K562 (cell line): ENCODE results near the gene ARF1. TPM values are rescaled to one million over a fixed set of nuclear protein-coding genes. Genes with fewer than 3 reads are reported as not detected.

Source experiments
- ATAC-seq: fragments of 200-7000 bp; cut with Tn5 transposase; 3 replicates; pipeline ENCODE4 v1.9.1; 2020; ENCODE audit warnings: moderate library complexity
- BruUV-seq: library from RNA; stranded (reverse); fragments of 400-500 nt; replicated peaks from 2 replicates; lab custom pipeline; 2021; lab: Mats Ljungman, UMichigan
- CTCF ChIA-PET: fragments of 300-600 bp; formaldehyde crosslinking; extraction: SDS; loops from one replicate; lab custom pipeline; 2021; ENCODE audit warnings: low intra/inter-chr PET ratio; lab: Yijun Ruan, JAX
- POLR2A ChIA-PET: fragments of 300-600, 350-650 bp; sonication (Branson Sonifier 250); formaldehyde crosslinking; extraction: SDS; loops from one replicate; lab custom pipeline; 2021; ENCODE audit warnings: antibody characterized with exemption, inconsistent platforms; lab: Yijun Ruan, JAX
- DNase-seq, 4 experiments: peaks; one replicate each; pipeline versions ENCODE4 v3.0.0 to v3.0.0-alpha.2; 2011 to 2018; ENCODE audit warnings: low spot score in 3 of 4, mixed read lengths in 3 of 4; ENCODE audit errors: extremely low read depth in 1 of 4
- FAIRE-seq: peaks from 2 replicates; lab custom pipeline; 2011; peaks lifted over from hg19 to GRCh38; lab: Jason Lieb, UNC
- H2AFZ ChIP-seq: 2 replicates; pipeline ENCODE4 v1.6.0; 2011; ENCODE audit warnings: low read depth, low read length, control low read depth, inconsistent platforms
- H3K27ac ChIP-seq: fragments of 200-600 bp; 3 replicates; pipeline ENCODE4 v1.8.0; 2011; ENCODE audit warnings: low read depth, mild to moderate bottlenecking, control low read depth, inconsistent platforms, low read length, moderate library complexity, mixed read lengths; ENCODE audit errors: extremely low read depth
- H3K27me3 ChIP-seq, 2 experiments: fragments of 300-600 bp in 1 of 2; 2 replicates in 1 of 2; 3 replicates in 1 of 2; pipeline versions ENCODE4 v1.6.0 to v1.8.0; 2011; ENCODE audit warnings: inconsistent platforms in 2 of 2, low read length in 2 of 2, mild to moderate bottlenecking in 1 of 2, mixed read lengths in 1 of 2, moderate library complexity in 1 of 2; ENCODE audit not compliant: control insufficient read depth in 2 of 2, insufficient read depth in 2 of 2
- H3K36me3 ChIP-seq: fragments of 300-600 bp; 3 replicates; pipeline ENCODE4 v1.8.0; 2011; ENCODE audit warnings: mild to moderate bottlenecking, low read length, inconsistent platforms; ENCODE audit not compliant: control insufficient read depth, insufficient read depth
- H3K4me1 ChIP-seq, 2 experiments: fragments of 200-600 bp in 1 of 2; replicated peaks in 1 of 2; 2 replicates in 1 of 2; 3 replicates in 1 of 2; pipeline versions ENCODE4 v1.5.1 to v1.8.0; 2011; ENCODE audit warnings: inconsistent platforms in 2 of 2, low read length in 2 of 2, mild to moderate bottlenecking in 1 of 2, mixed read lengths in 1 of 2, moderate library complexity in 1 of 2; ENCODE audit not compliant: control insufficient read depth in 2 of 2, insufficient read depth in 2 of 2
- H3K4me2 ChIP-seq: 2 replicates; pipeline ENCODE4 v1.6.1; 2011; ENCODE audit warnings: low read length, control low read depth, inconsistent platforms, mixed read lengths; ENCODE audit not compliant: insufficient read depth
- H3K4me3 ChIP-seq: fragments of 200-600 bp; sonication (generic), shearing (Covaris generic); 2 replicates; pipeline ENCODE4 v1.5.1; 2016; ENCODE audit warnings: control low read depth, inconsistent platforms
- H3K79me2 ChIP-seq: fragments of 200-600 bp; 3 replicates; pipeline ENCODE4 v1.8.0; 2011; ENCODE audit warnings: low read length, inconsistent platforms; ENCODE audit not compliant: control insufficient read depth, insufficient read depth
- H3K9ac ChIP-seq, 2 experiments: 2 replicates each; pipeline versions ENCODE4 v1.6.0 to v1.6.1; 2011; ENCODE audit warnings: low read depth in 2 of 2, low read length in 2 of 2, control low read depth in 1 of 2, inconsistent platforms in 1 of 2, mild to moderate bottlenecking in 1 of 2, mixed read lengths in 1 of 2; ENCODE audit not compliant: insufficient read depth in 1 of 2
- H3K9me1 ChIP-seq: one replicate; pipeline ENCODE4 v1.6.0; 2011; ENCODE audit warnings: inconsistent platforms, mild to moderate bottlenecking, low read length, moderate library complexity; ENCODE audit not compliant: control insufficient read depth, insufficient read depth
- H3K9me3 ChIP-seq: replicated peaks from 2 replicates; pipeline ENCODE4 v1.5.1; 2011; ENCODE audit warnings: low read depth, low read length, inconsistent platforms; ENCODE audit not compliant: control insufficient read depth, insufficient read depth
- H4K20me1 ChIP-seq: replicated peaks from 2 replicates; pipeline ENCODE4 v1.6.1; 2011; ENCODE audit warnings: low read length, inconsistent platforms, mixed read lengths; ENCODE audit not compliant: control insufficient read depth, insufficient read depth
- ATF7 ChIP-seq: fragments of 450-650 bp; IDR thresholded peaks from 2 replicates; pipeline ENCODE4 v1.7.1; 2014; ENCODE audit warnings: mild to moderate bottlenecking, moderate library complexity
- HMGXB4 ChIP-seq: sonication (generic); formaldehyde crosslinking; IDR thresholded peaks from 2 replicates; pipeline ENCODE4 v1.8.1; 2023; ENCODE audit warnings: mild to moderate bottlenecking, missing genetic modification reagents
- JUND ChIP-seq, 2 experiments: IDR thresholded peaks; 2 replicates in 1 of 2; 3 replicates in 1 of 2; pipeline ENCODE4 v1.6.1; 2011; ENCODE audit warnings: borderline replicate concordance in 2 of 2, low read depth in 2 of 2, low read length in 2 of 2, improper control_type of control experiment in 1 of 2, missing biosample characterization in 1 of 2, missing genetic modification characterization in 1 of 2, missing genetic modification reagents in 1 of 2
- KAT7 ChIP-seq: sonication (generic); formaldehyde crosslinking; IDR thresholded peaks from 2 replicates; pipeline ENCODE4 v1.8.0; 2022; ENCODE audit warnings: missing genetic modification reagents, mild to moderate bottlenecking, borderline replicate concordance
- MLX ChIP-seq, 2 experiments: fragments of 450-650 bp in 1 of 2; sonication (generic) in 1 of 2; formaldehyde crosslinking; conservative IDR thresholded peaks; 2 replicates each; pipeline versions ENCODE4 v1.4.0 to v1.8.1; 2020 to 2022; ENCODE audit warnings: mild to moderate bottlenecking in 1 of 2, missing genetic modification reagents in 1 of 2
- NFRKB ChIP-seq: fragments of 450-650 bp; IDR thresholded peaks from 2 replicates; pipeline ENCODE4 v1.6.1; 2016; ENCODE audit warnings: low read depth
- PHF8 ChIP-seq: fragments of 200-600 bp; sonication (generic); IDR thresholded peaks from 2 replicates; pipeline ENCODE4 v1.6.1; 2012; ENCODE audit warnings: mixed run types, mild to moderate bottlenecking, inconsistent platforms, low read length, moderate library complexity, borderline replicate concordance
- RBM14 ChIP-seq: fragments of 200-400 bp; formaldehyde crosslinking; IDR thresholded peaks from 2 replicates; pipeline ENCODE4 v1.6.1; 2018; ENCODE audit warnings: low read depth, mild to moderate bottlenecking, low read length, moderate library complexity, borderline replicate concordance; ENCODE audit not compliant: insufficient read depth
- SIN3B ChIP-seq: fragments of 450-650 bp; IDR thresholded peaks from 2 replicates; pipeline ENCODE4 v1.6.1; 2017; ENCODE audit warnings: low read depth, mild to moderate bottlenecking, moderate library complexity
- TRIM25 ChIP-seq: fragments of 450-650 bp; IDR thresholded peaks from 2 replicates; pipeline ENCODE4 v1.7.0; 2016; ENCODE audit warnings: borderline replicate concordance
- ZBTB34 ChIP-seq: fragments of 250-450 bp; sonication (Bioruptor Pico); IDR thresholded peaks from 2 replicates; pipeline ENCODE4 v1.8.0; 2021; ENCODE audit warnings: mild to moderate bottlenecking, moderate library complexity
- ZNF311 ChIP-seq: fragments of 250-450 bp; sonication (Bioruptor Pico); IDR thresholded peaks from 2 replicates; pipeline ENCODE4 v1.4.0; 2020; ENCODE audit warnings: mild to moderate bottlenecking, moderate library complexity
- ZNF384 ChIP-seq: IDR thresholded peaks from 2 replicates; pipeline ENCODE4 v1.6.1; 2012; ENCODE audit warnings: low read depth, low read length, improper control_type of control experiment
- ZNF431 ChIP-seq: sonication (generic); formaldehyde crosslinking; IDR thresholded peaks from 2 replicates; pipeline ENCODE4 v1.8.0; 2022; ENCODE audit warnings: mild to moderate bottlenecking, missing genetic modification reagents
- ZNF764 ChIP-seq: fragments of 250-450 bp; sonication (Bioruptor Pico); IDR thresholded peaks from 2 replicates; pipeline ENCODE4 v1.4.0; 2020; ENCODE audit warnings: low read depth, mild to moderate bottlenecking, moderate library complexity
- WGBS: fragments of 100-300 bp; shearing (Covaris generic); methylation state at CpG from one replicate; pipeline ENCODE4 v1.1.6; 2016; ENCODE audit warnings: low coverage, mixed read lengths; ENCODE audit not compliant: insufficient coverage; ENCODE audit errors: missing lambda C conversion rate; 5-methylcytosine and 5-hydroxymethylcytosine counted together
- in situ Hi-C: fragments of 300-500 bp; cut with MboI; formaldehyde crosslinking; loops from 4 replicates; pipeline ENCODE4 v1.15.0; 2018; ENCODE audit warnings: inconsistent platforms, mixed read lengths
- intact Hi-C: fragments of 100-400 bp; cut with micrococcal nuclease; formaldehyde crosslinking; loops from 2 replicates; pipeline ENCODE4 v1.14.2; 2022
- polyA plus RNA-seq, 8 experiments: library from polyadenylated mRNA; depleted of rRNA in 4 of 8; stranded (reverse) in 5 of 8; unstranded in 3 of 8; fragments of >200 nt; fragmentation: Nextera tagmentation in 2 of 8; fragmentation: Illumina TruSeq in 1 of 8; extraction: Ambion mirVana in 2 of 8; extraction: Trizol in 1 of 8; gene quantifications; 2 replicates each; pipeline versions ENCODE4 v1.2.1 to v1.2.3, GENCODE V29; 2011 to 2014; ENCODE audit warnings: inconsistent platforms in 1 of 8, missing spikeins in 1 of 8
- total RNA-seq, 7 experiments: library from RNA; depleted of rRNA in 6 of 7; stranded (reverse); fragments of >200 nt in 6 of 7; fragmentation: Illumina TruSeq in 2 of 7; extraction: Trizol in 2 of 7; gene quantifications; 2 replicates each; pipeline versions ENCODE4 v1.2.1 to v1.2.3, GENCODE V29; 2011 to 2021; ENCODE audit warnings: low replicate concordance in 1 of 7

Gene ARF1
- total and polyA plus RNA-seq, 9 of the 15 experiments (the other 6 are each of a cell fraction or from before 2014, with no cell fraction given): 69.8 to 593 (median 325) TPM

GRCh38 chr1:228058172-228058948 is 24.1 kb upstream of the ARF1 start:
- ChIA-PET CTCF (no interaction called here), POLR2A (interaction anchor here (0.6 to 0.7 kb wide), 2 partner anchors 13 to 41 kb away, joined by 3 read pairs; no protein-coding TSS in a partner anchor)
- peaks cover 0 to 33% of the 10 kb centered on the region in 2 experiments; a peak in 3 of 5 replicates for H3K4me1 ChIP-seq
- intact Hi-C loops: no loop called here
- H3K4me2 ChIP-seq: no peak overlapping the region
- H3K9me3 ChIP-seq: no peaks in the 10 kb centered on the region
- no peaks in the 10 kb centered on the region for H3K9me1 ChIP-seq
- H3K27me3 ChIP-seq: peaks cover 0 to 9% of the 10 kb centered on the region in 2 experiments; a peak in 3 of 5 replicates
- H4K20me1 ChIP-seq: no peaks in the 10 kb centered on the region
- H2AFZ ChIP-seq: no peak overlapping the region
- no peak overlapping the region for H3K27ac ChIP-seq
- ATAC-seq (no peak), FAIRE-seq (no peak), DNase-seq (no peak)
- H3K79me2 ChIP-seq: no peaks in the 10 kb centered on the region
- in situ Hi-C loops: no loop called here
- H3K36me3 ChIP-seq: no peaks in the 10 kb centered on the region
- H3K4me3 ChIP-seq: no peak overlapping the region
- no TSS peak for BruUV-seq
- no peak overlapping the region for H3K9ac ChIP-seq
- WGBS: 25% methylated on average over 16 of the region's 18 CpGs
- no peak for TF ChIP-seq ZNF764
- TF ChIP-seq SIN3B: no peak
- TF ChIP-seq RBM14: no peak
- no peak for TF ChIP-seq MLX (CRISPR knock-in tag; conservative IDR thresholded peaks at IDR 0.05)
- TF ChIP-seq HMGXB4 (CRISPR knock-in tag): no peak
- no peak for TF ChIP-seq PHF8
- no peak for TF ChIP-seq NFRKB
- no peak for TF ChIP-seq ZNF431 (CRISPR knock-in tag)
- TF ChIP-seq TRIM25: no peak
- no peak for TF ChIP-seq ZBTB34 (CRISPR knock-in tag)
- no peak for TF ChIP-seq JUND (IDR thresholded peaks at IDR 0.05; ENCODE audit: borderline replicate concordance, low read depth, low read length)
- no peak for TF ChIP-seq JUND (tag; IDR thresholded peaks at IDR 0.05; ENCODE audit: borderline replicate concordance, low read depth, low read length)
- no peak for TF ChIP-seq ATF7
- TF ChIP-seq ZNF311: no peak
- TF ChIP-seq ZNF384: no peak
- TF ChIP-seq KAT7 (CRISPR knock-in tag): no peak
